HG03196 (cell line): ENCODE results near the gene CPB2.

Experiments
- ATAC-seq: cut with Tn5 transposase; IDR thresholded peaks from one replicate; pipeline ENCODE4 v1.9.1; 2021; ENCODE audit not compliant: unreplicated experiment

CPB2 gene, protein sequence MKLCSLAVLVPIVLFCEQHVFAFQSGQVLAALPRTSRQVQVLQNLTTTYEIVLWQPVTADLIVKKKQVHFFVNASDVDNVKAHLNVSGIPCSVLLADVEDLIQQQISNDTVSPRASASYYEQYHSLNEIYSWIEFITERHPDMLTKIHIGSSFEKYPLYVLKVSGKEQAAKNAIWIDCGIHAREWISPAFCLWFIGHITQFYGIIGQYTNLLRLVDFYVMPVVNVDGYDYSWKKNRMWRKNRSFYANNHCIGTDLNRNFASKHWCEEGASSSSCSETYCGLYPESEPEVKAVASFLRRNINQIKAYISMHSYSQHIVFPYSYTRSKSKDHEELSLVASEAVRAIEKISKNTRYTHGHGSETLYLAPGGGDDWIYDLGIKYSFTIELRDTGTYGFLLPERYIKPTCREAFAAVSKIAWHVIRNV

DNA sequence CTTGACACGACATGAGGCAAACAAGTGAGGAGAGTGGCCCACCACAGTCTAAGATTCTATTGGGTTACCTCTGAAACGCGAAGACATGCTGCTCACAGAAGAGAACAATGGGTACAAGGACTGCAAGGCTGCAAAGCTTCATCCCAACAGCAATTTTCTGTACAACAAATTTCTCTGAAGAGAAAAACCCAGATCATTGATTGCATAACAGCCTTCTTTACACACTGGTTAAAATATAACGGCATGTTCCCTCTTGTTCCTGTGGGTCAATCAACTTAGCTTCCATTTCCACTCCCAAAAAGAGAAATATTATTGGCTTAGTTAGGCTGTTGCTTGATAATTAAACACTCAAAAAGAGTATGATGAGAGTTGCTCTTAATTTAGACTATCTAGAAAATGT is at the start of gene CPB2:
TSS of gene CPB2 (minus strand) at position 166 of the 400 bp plus-strand sequence. CDS start at position 142, 24 bp downstream.
- no peak for ATAC-seq

DNA sequence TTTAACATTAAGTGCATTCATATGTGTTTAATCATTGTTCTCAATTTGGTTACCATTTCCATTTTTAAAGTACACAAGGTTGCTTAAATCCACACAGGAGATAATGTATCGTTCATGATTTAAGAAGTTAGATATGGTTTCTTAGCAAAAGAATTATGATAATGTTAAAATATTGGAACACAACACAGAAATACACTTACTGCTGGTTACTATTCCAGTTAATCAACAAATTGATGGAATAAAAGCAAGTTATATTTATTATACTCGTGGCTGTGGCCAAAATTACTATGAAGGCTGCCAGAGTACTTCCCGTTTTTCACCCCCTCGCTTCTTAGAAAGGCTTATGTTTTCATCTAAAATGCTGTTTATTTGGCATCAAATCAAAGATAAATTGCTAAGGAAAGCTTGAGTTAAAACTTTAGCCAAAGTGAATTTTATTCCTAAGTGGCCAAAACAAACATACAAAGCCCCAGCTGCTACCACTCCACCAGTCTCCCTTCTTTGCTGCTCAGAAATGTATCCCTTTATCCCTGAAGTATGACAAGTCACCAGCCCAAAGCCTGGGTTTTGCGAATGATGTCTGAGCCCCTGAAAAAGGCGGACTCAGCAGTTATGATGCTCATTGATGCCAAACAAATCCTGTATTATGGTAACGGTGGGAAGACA is 49.4 kb upstream of the CPB2 start:
- ATAC-seq: no peak

DNA sequence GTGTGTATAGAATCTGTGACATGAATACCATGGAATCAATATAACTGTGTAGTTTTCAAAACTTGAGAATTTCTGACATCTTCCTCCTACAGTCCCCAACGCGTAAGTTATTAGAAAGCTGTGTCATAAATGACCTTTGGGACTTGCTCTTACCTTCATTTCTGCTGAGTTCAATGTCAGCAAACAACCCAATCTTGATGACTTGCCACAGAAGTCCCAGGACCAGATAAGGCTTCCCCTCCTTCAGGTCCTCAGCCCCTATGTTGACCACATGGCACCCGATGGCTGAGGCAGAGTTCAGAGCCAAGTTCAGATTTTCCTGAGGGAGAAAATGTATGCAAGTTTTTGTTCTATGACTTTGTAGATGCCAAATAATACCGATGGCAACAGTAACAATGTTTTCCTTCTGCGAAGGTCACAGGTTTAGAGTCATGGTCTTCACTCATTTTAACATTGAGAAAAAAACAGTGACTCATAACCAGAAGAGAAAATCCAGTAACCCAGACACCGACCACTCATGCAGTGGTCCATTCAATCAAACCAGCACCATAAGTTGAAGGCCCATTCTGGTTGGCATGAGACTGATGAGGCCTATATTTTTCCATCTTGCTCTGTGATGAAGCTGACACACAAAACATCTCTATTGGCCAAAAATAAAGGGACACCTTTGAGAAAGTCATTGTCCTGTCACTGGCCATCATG is 47.9 kb upstream of the CPB2 start:
- no peak for ATAC-seq

DNA sequence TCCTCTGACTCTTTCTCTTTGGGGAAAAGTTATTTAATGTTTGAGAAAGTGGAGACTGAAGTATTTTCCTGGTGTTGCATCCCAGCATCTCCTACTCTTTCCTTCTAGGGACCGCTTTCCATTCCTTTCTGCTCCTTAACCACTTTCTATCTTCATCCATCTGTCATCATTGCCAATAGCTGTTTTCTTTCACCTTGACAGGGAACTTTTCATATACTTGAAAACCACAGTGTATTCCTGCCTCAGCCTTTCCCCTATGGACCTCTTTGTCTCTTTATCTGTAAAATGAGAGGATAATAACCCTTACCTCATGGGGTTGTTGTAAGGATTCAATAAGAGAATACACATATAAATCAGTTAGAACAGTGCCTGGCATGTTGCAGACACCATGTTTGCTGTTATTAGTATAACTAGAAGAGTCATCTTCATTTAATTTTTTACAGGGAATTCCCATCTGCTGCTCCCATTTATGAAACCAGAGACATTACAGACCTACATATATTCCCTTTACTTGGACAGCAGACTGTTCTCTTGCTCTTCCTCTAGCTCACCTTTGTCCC is 45.4 kb upstream of the CPB2 start:
- ATAC-seq: no peak

DNA sequence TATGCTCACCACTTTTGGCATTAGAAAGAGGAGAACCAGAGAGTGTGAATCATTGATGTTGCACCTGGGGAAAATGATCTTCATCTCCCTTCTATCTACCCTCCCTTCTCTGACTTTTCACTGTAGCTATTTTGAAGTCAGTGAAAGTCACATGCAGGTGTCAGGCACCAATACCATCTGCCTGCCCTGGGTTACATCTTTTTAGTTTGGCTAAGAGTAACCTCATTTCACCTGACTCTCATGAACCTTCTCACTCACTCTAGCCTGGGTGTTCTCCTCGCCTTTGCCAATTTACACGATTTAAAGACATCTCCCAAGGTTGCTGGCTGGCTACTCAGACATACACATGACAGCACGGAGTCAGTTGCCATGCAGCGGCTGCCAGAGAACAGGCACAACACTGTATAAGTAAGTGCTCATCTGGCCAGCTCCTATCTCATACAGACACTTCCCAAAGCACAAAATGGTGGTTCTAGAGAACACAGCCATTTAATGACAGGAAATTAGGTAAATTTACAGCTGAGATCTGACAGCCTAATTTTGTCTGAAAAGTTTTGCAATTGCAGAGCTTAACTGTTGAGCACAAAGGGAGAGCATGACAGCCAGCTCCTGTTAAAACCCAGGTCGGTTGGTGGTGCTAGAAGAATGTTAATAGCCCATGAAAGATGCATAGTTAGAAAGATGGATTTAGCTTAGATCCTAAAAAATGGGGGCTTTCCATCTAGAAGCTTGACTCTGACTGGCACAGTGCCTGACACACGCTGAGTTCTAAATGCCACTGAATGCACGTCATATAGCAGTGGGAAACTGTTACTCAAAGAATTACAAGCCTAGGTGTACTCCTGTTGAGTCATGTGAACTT is 44.7 kb upstream of the CPB2 start:
- ATAC-seq: no peak

DNA sequence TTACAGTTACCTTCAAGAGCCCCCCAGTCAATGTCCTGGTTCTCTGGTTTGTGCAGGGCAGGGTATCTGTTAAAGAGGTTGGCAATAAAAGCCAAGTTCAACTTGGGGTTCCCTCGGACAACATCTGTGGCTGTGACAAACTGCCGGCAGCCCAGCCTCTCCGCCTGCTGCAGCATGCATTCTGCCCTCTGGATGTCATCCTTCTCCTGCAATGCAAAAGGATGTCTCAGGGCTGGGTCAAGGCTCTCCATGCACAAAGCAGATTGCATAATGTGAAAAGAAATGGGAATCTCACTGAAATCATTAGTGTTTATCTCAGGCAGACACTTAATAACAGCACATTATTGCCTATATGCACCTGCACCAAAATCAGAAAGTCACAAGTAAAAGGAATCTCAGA is 42.1 kb upstream of the CPB2 start:
- no peak for ATAC-seq

DNA sequence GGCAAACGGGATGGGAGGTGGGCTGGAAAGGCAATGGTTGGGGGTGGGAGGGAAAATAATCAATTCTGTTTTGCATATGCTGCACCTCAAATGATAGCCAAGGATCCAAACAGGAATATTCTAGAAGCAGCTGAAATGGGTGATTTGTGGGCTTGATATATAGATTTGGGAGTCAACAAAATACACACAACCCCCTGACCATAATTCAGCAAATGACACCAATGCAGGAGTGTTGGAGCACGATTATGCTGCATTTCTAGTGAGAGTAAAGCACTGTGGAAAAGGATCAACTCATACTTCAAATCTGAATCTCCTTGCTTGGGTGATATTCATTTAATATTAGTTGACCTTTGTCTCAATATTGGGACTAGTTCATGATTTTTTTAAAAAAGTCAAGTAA is 41.1 kb upstream of the CPB2 start:
- no peak for ATAC-seq

DNA sequence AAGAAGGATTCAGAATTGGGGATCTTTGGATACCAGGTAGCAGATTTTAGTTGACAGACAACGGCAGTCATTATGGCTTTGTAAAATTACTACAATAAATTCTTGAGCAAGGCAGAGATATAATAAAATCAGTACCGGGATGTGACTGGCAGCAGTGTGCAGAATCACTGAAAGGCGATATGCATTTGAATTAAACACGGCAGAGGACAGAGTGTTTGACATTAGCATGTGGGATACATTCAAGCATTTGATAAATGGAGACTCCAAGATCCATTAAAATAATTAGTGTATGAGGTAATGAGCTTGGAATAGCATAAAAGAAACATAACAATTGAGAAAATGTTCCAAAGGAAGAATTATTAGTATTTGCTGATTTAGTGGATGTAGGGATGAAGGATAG is 40.3 kb upstream of the CPB2 start:
- ATAC-seq: no peak

DNA sequence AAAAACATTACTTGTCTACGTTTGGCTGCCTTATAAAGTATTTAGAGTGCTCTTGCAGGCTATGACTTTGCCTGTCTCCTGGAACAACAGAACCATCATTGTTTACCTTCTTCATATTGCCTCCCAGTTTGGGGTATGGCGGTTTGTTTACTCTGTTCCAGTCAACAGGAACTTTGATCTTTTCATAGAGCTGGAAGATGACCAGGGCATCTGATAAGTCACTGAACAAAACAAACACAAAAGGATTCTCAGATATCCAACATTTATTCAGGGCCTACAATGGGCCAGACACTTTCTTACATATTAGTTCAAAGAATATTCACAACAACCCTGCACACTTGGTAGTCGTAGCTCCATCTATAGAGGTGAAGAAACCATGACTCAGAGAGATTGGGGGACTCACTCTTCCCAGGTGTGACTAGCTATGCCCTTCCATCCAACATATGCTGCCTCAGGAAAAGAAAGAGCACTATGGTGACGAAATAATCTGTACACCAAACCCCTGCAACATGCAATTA is 38.4 kb upstream of the CPB2 start:
- no peak for ATAC-seq

DNA sequence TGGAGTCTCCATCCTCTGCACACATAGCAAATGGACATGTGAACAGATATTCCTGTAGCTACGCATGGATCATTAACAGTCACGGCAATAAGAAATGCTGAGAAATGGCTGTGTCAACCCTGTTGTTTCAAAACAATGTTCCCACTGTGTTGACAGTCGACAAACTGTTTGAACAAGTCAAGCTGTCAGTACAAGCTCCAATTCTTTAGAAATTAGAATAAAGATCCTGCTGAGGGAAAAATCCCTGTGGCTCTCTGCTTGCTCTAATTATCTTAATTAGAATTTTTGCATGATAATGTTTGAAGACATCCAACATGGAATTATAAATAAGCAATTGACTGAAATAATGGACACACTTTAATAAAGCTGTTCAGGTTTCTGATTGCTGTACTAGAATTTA is 37.9 kb upstream of the CPB2 start:
- no peak for ATAC-seq

DNA sequence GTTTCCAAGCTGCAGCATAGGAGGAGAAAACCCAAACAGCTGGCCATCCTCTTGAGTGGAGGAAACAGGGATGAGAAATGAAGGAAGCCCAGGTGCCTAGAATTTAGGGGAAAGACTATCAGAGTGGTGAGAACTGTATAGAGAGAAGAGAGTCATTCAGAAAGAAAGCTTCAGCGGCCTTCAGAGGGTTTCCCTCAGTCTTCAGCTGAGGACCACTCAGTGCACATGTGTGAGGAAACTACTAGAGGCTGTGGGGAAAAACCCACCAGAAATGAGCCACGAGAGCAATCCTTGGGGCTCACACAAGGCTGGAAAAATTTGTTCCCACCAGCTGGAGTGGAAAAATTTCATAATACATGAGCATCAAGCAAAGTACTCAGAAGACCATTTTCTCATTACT is 35.2 kb upstream of the CPB2 start:
- ATAC-seq: no peak

DNA sequence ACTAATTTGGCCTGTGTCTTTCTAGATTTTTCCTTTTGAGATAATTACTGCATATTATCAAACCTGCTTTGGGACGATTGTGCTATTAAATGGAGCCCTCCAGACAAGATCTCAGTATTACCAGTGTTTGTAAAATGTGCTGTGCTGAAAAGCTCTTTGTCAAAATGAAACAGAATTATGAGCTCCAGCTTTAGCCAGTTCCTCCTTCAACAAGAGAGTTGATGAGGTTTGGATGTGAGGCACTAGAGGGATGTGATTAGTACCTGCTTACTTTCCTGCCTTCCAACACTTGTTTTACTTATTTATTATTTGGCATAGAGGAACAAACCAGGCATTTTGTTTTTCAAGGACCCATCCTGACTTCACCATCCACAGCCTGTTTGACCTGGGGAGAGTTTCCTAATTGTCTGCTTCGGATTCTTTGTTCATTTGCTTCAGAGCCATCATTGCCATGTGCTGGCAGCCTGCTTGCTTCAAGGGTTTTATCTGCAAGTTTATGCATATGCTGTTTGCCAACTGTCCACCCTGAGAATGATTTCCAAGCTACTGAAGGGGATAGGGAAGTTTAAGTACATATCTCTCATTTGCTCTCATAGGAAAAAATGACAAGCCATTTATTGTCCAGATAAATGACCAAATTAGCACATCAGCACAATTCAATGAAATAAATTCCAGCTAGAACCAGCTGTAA is 32.9 kb upstream of the CPB2 start:
- ATAC-seq: no peak

DNA sequence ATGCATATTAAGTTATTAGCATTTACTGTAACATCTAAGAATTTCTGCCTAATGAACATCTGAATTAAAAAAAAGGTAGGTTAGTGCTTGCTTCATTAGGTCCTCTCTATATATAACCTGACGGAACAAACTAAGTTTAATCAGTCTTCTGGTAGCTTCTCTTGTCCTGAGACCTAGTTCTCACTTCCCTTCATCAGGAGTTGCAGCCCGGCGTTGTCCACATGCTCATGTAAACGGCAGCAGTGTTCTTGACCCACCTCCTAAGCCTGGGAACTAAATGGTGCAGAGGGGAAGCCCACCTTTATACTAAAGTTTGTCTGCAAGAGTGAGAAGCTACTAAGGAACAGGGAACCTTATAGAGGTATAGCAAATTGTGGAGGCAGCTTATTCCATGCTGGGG is 31.9 kb upstream of the CPB2 start:
- no peak for ATAC-seq

DNA sequence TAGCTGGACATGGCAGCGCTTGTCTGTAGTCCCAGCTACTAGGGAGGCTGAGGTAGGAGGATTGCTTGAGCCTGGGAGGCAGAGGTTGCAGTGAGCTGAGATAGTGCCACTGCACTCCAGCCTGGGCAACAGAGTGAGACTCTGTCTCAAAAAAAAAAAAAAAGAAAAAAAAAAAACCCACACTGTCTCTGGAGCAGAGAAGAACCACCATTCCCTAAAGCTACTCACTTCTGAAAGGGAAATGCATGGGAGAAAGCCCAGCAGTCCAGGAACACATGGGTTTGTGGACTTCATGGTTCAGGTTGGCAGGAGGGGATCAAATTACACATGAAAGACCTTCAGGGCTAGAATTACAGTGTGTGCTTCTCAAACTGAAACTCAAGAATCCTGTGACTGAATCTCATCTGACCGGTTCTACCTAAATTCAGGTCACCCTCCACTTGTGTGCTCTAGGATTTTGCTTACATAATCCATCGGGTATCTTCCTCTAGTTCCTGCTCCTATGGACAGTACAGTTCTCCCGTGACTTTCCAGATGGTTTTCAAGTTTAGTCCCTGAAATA is 30.2 kb upstream of the CPB2 start:
- ATAC-seq: no peak

DNA sequence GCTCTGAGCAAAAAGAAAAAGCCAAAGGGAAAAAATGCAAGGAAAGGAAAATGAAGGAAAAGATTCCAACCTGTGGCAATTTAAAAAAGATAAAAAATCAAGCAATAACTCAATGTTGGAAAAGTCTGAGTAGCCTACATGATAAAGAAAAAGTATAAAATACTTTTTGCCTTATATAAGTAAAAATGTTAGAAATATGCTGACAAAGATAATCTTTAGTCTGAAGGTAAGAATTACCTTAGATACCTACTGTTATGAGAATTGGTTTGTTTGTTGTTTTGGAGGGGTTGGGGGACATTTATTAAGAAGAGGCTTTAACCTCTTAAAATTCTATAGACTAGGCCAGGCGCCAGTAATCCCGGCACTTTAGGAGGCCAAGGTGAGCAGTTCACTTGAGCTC is 29.7 kb upstream of the CPB2 start:
- ATAC-seq: no peak

DNA sequence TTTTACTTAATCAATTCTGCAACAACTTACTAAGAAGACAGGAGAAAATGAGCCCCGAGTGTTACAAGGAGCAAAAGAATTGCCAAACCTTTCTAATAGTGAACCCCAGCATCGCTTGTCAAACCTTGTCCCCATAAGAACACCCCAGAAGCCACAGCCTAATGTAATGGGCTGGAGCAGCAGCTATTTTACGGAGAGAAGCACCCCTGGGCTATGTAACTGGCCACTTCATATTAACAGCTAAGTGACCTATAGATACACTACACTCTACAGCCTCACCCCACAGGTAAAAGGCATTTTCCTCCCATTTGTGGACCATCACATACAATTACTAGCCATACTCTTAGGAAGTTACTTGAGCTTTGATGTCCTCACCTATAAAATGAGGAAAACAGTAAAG is 27.3 kb upstream of the CPB2 start:
- ATAC-seq: no peak

DNA sequence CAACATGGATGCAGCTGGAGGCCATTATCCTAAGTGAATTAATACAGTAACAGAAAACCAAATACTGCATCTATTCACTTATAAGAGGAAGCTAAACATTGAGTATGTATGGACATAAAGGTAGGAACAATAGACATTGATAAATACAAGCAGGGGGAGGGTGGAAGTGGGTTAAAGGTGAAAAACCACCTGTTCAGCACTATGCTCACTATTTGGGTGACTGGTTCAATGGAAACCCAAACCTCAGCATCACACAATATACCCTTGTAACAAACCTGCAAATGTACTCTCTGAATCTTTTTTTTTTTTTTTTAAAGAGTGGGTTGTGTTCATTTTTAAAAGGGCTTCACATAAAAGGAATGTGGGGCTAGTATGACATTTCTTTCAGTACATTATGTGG is 26.9 kb upstream of the CPB2 start:
- no peak for ATAC-seq

DNA sequence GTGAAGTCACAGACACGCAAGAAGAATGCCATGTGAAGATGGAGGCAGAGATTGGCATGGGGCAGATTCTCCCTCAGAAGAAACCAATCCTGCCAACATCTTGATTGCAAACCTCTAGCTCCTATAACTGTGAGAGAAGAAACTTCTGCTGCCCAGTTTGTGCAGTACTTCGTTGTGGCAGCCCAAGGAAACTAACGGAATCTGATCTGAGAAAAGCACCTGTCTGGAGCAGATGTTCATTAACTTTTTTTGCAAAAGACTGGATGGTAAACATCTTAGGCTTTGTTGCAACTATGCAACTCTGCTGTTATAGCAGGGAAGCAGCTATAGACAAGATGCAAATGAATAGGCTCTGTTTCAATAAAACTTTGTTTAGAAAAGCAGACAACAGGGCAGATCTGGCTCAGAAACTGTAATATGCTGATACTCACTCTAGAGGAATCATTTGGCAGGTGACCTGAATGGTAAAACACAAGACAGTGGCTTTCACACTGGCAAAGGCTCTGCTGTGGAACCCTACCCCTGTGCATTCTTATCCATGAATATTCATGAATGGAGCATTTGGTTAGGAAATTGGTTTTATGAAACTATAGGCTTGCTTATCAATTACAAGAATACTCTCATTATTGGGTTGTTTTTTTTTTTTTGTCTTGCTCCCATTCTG is 25.3 kb upstream of the CPB2 start:
- ATAC-seq: no peak

DNA sequence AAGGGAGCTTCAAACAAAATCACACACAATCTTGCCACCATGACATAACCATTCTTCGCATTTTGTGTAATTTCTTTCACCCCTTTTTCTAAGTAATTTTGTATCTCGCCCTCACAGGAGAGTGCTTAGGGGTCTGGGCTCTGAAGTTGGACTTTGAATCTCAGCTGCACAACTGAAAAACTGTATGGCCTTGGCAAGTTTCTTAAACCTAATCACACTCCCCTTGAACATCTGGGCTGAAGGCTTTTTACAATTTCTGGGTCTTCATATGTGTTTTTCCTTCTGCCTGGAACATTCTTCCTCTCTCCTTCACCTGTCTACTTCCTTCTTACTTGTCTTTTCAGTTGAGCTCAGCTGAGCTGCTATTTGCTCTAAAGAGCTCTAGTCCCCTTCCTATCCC is 24.3 kb upstream of the CPB2 start:
- ATAC-seq: no peak
